ENCODE data around the gene LRRC46. TPM values are rescaled to one million over a fixed set of nuclear protein-coding genes. Genes with fewer than 3 reads are reported as not detected.

LRRC46 gene
- total and polyA plus RNA-seq, 2 of the 4 experiments (the other 2 are of a cell fraction): 0.77 TPM; not detected in 1

- no peak overlapping the region for H2AK9ac ChIP-seq (replicated peaks; ENCODE audit: low read depth, low read length, poor library complexity)
- intact Hi-C loops (cut with micrococcal nuclease): no loop called here
Observed at GRCh38 chr17:47851764-47852112, 20.3 kb downstream of the LRRC46 start.

More at GRCh38 chr17:47851764-47852112, 20.3 kb downstream of the LRRC46 start:
- Histone ChIP-seq H2BK20ac (ENCODE audit: low read depth, low read length) (no peak overlapping the region), H3K9me3 (ENCODE audit: control insufficient read depth, insufficient read depth, low read length) (no peaks in the 10 kb centered on the region), H3K27me3 (ENCODE audit: control insufficient read depth, insufficient read depth, low read length) (peaks cover 91% of the 10 kb centered on the region), H3K56ac (ENCODE audit: extremely low read depth, insufficient read depth, low read length) (no peak overlapping the region), H3K79me1 (ENCODE audit: low read depth in 1 of 2, low read length in 2 of 2) (no peaks in the 10 kb centered on the region), H4K20me1 (ENCODE audit: insufficient read depth, low read length) (no peaks in the 10 kb centered on the region), H3K4ac (ENCODE audit: low read depth, low read length) (no peak overlapping the region), H3K4me3 (ENCODE audit: insufficient read depth, low read depth, low read length) (no peak overlapping the region), H2AFZ (replicated peaks; ENCODE audit: low read length, poor library complexity) (no peak overlapping the region), H4K5ac (ENCODE audit: low read depth, low read length) (no peak overlapping the region), H3K9ac (ENCODE audit: low read depth, low read length) (no peak overlapping the region), H4K91ac (ENCODE audit: insufficient read depth, low read depth, low read length) (no peak overlapping the region), H2BK5ac (ENCODE audit: low read depth, low read length, poor library complexity, severe bottlenecking) (no peak overlapping the region), H2BK120ac (ENCODE audit: low read depth, low read length) (no peak overlapping the region), H2AK5ac (ENCODE audit: low read depth, low read length) (no peak overlapping the region), H3K4me2 (ENCODE audit: low read depth, low read length) (no peak overlapping the region), H2BK15ac (ENCODE audit: low read depth, low read length) (no peak overlapping the region), H3K18ac (ENCODE audit: low read depth, low read length) (no peak overlapping the region), H3K27ac (ENCODE audit: insufficient read depth, low read length) (no peak overlapping the region), H3K4me1 (ENCODE audit: control insufficient read depth, insufficient read depth, low read length) (no peaks in the 10 kb centered on the region), H3K23ac (ENCODE audit: low read depth, low read length) (no peak overlapping the region), H3K9me1 (ENCODE audit: insufficient read depth, low read length) (no peaks in the 10 kb centered on the region), H4K8ac (ENCODE audit: low read depth in 2 of 2, low read length in 2 of 2) (no peak overlapping the region), H3K36me3 (ENCODE audit: control insufficient read depth, insufficient read depth, low read length) (no peaks in the 10 kb centered on the region), H3K14ac (replicated peaks; ENCODE audit: low read depth, low read length) (no peak overlapping the region)
- BruUV-seq (replicated peaks): no TSS peak
- DNase-seq (no peak), ATAC-seq (ENCODE audit: low read depth) (no peak)
- no peak for TF ChIP-seq RAD21 (IDR thresholded peaks at IDR 0.05; ENCODE audit: low read length)
- TF ChIP-seq, protein P1, sequence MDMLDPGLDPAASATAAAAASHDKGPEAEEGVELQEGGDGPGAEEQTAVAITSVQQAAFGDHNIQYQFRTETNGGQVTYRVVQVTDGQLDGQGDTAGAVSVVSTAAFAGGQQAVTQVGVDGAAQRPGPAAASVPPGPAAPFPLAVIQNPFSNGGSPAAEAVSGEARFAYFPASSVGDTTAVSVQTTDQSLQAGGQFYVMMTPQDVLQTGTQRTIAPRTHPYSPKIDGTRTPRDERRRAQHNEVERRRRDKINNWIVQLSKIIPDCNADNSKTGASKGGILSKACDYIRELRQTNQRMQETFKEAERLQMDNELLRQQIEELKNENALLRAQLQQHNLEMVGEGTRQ (IDR thresholded peaks at IDR 0.05; ENCODE audit: low read depth, low read length): no peak
- no peak for TF ChIP-seq FOS (IDR thresholded peaks at IDR 0.05; ENCODE audit: low read depth, low read length)
- no peak for TF ChIP-seq ELK1 (IDR thresholded peaks at IDR 0.05; ENCODE audit: borderline replicate concordance, low read depth, low read length)
- in situ Hi-C loops (cut with MboI; ENCODE audit: low sequenced_read_pairs) (no loop called here), dilution Hi-C loops (cut with HindIII; ENCODE audit: low sequenced_read_pairs, unreplicated experiment) (no loop called here)
- CTCF ChIA-PET: no interaction called here
- WGBS, 2 experiments (ENCODE audit: extremely low coverage in 2 of 2, insufficient read length in 1 of 2): no CpG with 5 or more reads among the region's 11 CpGs
- POLR2A ChIA-PET (ENCODE audit: unreplicated experiment): no interaction called here

Data from IMR-90 (cell line).